ENCODE data around the gene RUNX2.

GRCh38 chr6:45488889-45489288, 160.8 kb downstream of the RUNX2 start:
- TF ChIP-seq CTCF (conservative IDR thresholded peaks at IDR 0.05; ENCODE audit: low read depth, low read length), result no peak
- TF ChIP-seq EZH2 (IDR thresholded peaks at IDR 0.05; ENCODE audit: low read length, unreplicated experiment), result no peak

All from PC-3 (cell line).